ENCODE data around the gene PLSCR5.

PLSCR5 gene

GRCh38 chr3:146638718-146639117, 33.6 kb upstream of the PLSCR5 start:
- TF ChIP-seq, protein P1, sequence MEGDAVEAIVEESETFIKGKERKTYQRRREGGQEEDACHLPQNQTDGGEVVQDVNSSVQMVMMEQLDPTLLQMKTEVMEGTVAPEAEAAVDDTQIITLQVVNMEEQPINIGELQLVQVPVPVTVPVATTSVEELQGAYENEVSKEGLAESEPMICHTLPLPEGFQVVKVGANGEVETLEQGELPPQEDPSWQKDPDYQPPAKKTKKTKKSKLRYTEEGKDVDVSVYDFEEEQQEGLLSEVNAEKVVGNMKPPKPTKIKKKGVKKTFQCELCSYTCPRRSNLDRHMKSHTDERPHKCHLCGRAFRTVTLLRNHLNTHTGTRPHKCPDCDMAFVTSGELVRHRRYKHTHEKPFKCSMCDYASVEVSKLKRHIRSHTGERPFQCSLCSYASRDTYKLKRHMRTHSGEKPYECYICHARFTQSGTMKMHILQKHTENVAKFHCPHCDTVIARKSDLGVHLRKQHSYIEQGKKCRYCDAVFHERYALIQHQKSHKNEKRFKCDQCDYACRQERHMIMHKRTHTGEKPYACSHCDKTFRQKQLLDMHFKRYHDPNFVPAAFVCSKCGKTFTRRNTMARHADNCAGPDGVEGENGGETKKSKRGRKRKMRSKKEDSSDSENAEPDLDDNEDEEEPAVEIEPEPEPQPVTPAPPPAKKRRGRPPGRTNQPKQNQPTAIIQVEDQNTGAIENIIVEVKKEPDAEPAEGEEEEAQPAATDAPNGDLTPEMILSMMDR (IDR thresholded peaks at IDR 0.05; ENCODE audit: low read depth, low read length): peak; percentile 51
- no peak for DNase-seq (ENCODE audit: extremely low read depth, low read depth)

DNA sequence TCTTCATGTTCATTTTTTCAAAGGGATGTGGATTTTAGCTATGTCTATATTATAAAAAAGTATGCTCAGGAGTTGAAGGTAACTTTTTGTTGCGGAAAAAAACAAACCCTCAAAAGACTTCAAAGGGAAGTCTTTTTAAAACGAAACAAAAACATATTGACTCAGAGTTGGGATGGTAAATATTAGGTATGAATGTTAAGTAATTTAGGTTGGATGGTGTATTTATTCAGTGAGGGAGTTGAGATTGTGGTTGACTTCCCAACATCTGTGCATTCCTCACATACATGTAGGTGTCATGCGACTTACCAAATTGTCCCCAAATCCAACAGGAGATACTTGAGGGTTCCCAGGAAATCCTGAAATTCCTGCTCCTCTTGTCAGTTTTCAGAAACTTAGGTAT, 32.7 kb upstream of the PLSCR5 start:
- no peak for DNase-seq (ENCODE audit: extremely low read depth, low read depth)

DNA sequence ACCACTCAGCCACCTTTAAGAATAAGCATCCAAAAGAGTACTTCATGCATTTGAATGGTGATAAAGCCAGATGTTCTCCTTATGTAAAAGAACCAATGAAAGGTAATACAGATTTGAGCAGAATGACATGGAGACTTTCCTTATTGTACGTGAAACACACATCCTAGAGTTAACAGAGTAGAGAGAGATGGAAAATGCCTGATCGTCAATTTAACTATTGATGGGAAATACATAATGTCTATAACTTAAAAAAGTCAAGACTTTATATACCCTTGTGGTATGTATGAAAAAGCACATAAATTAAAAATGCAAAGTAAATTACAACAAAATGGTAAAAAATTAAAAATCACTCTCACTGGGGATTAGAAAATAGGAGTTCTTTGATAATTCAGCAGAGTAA, 31.7 kb upstream of the PLSCR5 start:
- TF ChIP-seq, protein P1 (IDR thresholded peaks at IDR 0.05; ENCODE audit: low read depth, low read length): no peak
- DNase-seq (ENCODE audit: extremely low read depth, low read depth): no peak

More for the DNA sequence above, 32.7 kb upstream of the PLSCR5 start:
- TF ChIP-seq, protein P1 (IDR thresholded peaks at IDR 0.05; ENCODE audit: low read depth, low read length): no peak

DNA sequence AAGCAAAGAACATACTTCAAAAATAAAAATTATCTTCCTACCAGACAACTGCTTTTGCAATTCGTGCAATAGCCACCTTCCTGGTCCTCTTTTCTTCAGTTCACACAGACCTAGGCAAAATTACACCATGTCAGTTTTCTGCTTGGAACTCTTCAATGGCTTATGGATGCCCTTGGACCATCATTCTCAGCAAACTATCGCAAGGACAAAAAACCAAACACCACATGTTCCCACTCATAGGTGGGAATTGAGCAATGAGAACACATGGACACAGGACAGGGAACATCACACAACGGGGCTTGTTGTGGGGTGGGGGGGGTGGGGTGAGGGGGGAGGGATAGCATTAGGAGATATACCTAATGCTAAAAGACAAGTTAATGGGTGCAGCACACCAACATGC, 29.2 kb upstream of the PLSCR5 start:
- no peak for DNase-seq (ENCODE audit: extremely low read depth, low read depth)
- TF ChIP-seq, protein P1 (IDR thresholded peaks at IDR 0.05; ENCODE audit: low read depth, low read length): no peak

- DNase-seq (ENCODE audit: extremely low read depth, low read depth): no peak
- TF ChIP-seq, protein P1 (IDR thresholded peaks at IDR 0.05; ENCODE audit: low read depth, low read length): no peak
These were observed 23.5 kb upstream of the PLSCR5 start for GRCh38 chr3:146628671-146629070.

GRCh38 chr3:146626403-146627122, 21.4 kb upstream of the PLSCR5 start:
- TF ChIP-seq, protein P1 (IDR thresholded peaks at IDR 0.05; ENCODE audit: low read depth, low read length): no peak
- no peak for DNase-seq (ENCODE audit: extremely low read depth, low read depth)

DNA sequence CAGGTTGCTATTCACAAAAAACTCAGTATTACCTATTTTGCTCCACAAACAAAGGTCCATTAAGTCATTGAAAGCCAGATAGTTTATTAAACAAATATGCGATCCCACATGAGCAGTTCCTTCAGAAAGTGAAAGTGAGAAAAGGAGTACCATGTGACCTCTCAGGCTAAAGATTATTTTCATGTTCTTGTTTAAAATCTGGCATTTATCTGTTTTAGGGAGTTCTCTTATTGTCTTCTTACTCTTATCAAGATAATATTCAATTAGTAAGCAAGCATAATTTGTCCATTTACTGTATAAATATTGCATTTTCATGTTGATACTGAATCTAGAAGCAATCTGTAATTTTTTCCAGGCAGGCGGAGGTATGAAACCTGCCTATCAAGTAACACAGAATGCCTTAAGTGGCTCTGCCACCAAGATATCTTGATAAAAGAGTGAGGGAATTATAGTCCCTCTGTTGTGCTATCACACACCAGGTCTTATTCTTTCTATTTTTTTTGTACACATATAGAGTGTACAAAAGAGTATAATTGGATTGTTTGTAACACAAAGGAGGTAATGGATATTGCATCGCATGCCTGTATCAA, 20.1 kb upstream of the PLSCR5 start:
- TF ChIP-seq, protein P1 (IDR thresholded peaks at IDR 0.05; ENCODE audit: low read depth, low read length): no peak
- no peak for DNase-seq (ENCODE audit: extremely low read depth, low read depth)
